K562 (cell line): ENCODE measurements around the gene ASB13. TPM values are rescaled to one million over a fixed set of nuclear protein-coding genes. Genes with fewer than 3 reads are reported as not detected.

ENCODE experiments used
- BDP1 ChIP-seq: IDR thresholded peaks from 3 replicates; pipeline ENCODE4 v1.6.1; 2011; ENCODE audit not compliant: insufficient read length, insufficient read depth
- HDAC1 ChIP-seq, 2 experiments: fragments of 450-650 bp; IDR thresholded peaks; 2 replicates each; pipeline ENCODE4 v1.6.1; 2016 to 2017; ENCODE audit warnings: inconsistent platforms in 1 of 2, mild to moderate bottlenecking in 1 of 2, moderate library complexity in 1 of 2
- HNRNPLL ChIP-seq: fragments of 200-400 bp; formaldehyde crosslinking; IDR thresholded peaks from 2 replicates; pipeline ENCODE4 v1.6.1; 2017; ENCODE audit warnings: low read length, low read depth, mild to moderate bottlenecking; ENCODE audit not compliant: poor library complexity, severe bottlenecking
- IRF2 ChIP-seq: sonication (generic); formaldehyde crosslinking; IDR thresholded peaks from 2 replicates; pipeline ENCODE4 v1.8.1; 2022; ENCODE audit warnings: mild to moderate bottlenecking, missing genetic modification reagents
- MXI1 ChIP-seq: IDR thresholded peaks from 2 replicates; pipeline ENCODE4 v1.6.1; 2011; ENCODE audit warnings: low read depth, mild to moderate bottlenecking, improper control_type of control experiment, low read length
- SAP30 ChIP-seq: fragments of 200-600 bp; sonication (generic); IDR thresholded peaks from 2 replicates; pipeline ENCODE4 v1.6.1; 2012; ENCODE audit warnings: borderline replicate concordance, low read depth, mild to moderate bottlenecking, moderate library complexity, low read length, control low read depth, inconsistent platforms; ENCODE audit not compliant: insufficient read depth, poor library complexity, severe bottlenecking
- SIN3A ChIP-seq, 2 experiments: fragments of 150-350 bp in 1 of 2; IDR thresholded peaks; 2 replicates each; pipeline ENCODE4 v1.6.1; 2011 to 2016; ENCODE audit warnings: borderline replicate concordance in 2 of 2, low read depth in 2 of 2, low read length in 2 of 2, mild to moderate bottlenecking in 2 of 2, moderate library complexity in 2 of 2; ENCODE audit not compliant: control insufficient read depth in 1 of 2
- TRIM28 ChIP-seq: fragments of 450-650 bp; IDR thresholded peaks from 2 replicates; pipeline ENCODE4 v1.6.1; 2017
- WHSC1 ChIP-seq: IDR thresholded peaks from one replicate; pipeline ENCODE4 v1.6.1; 2012; ENCODE audit warnings: low read length, control low read depth, inconsistent platforms
- ZFX ChIP-seq: sonication (generic); formaldehyde crosslinking; IDR thresholded peaks from 2 replicates; pipeline ENCODE4 v1.8.0; 2022; ENCODE audit warnings: mild to moderate bottlenecking, missing genetic modification reagents, moderate library complexity
- ZNF165 ChIP-seq: fragments of 250-450 bp; sonication (Bioruptor Pico); IDR thresholded peaks from 2 replicates; pipeline ENCODE4 v1.4.0; 2020; ENCODE audit warnings: borderline replicate concordance
- polyA plus RNA-seq, 8 experiments: library from polyadenylated mRNA; depleted of rRNA in 4 of 8; stranded (reverse) in 5 of 8; unstranded in 3 of 8; fragments of >200 nt; fragmentation: Nextera tagmentation in 2 of 8; fragmentation: Illumina TruSeq in 1 of 8; extraction: Ambion mirVana in 2 of 8; extraction: Trizol in 1 of 8; gene quantifications; 2 replicates each; pipeline versions ENCODE4 v1.2.1 to v1.2.3, GENCODE V29; 2011 to 2014; ENCODE audit warnings: inconsistent platforms in 1 of 8, missing spikeins in 1 of 8
- total RNA-seq, 7 experiments: library from RNA; depleted of rRNA in 6 of 7; stranded (reverse); fragments of >200 nt in 6 of 7; fragmentation: Illumina TruSeq in 2 of 7; extraction: Trizol in 2 of 7; gene quantifications; 2 replicates each; pipeline versions ENCODE4 v1.2.1 to v1.2.3, GENCODE V29; 2011 to 2021; ENCODE audit warnings: low replicate concordance in 1 of 7
- TF ChIP-seq, protein P1 (sequence below): sonication (generic); formaldehyde crosslinking; IDR thresholded peaks from 2 replicates; pipeline ENCODE4 v1.9.0; 2022; ENCODE audit warnings: mild to moderate bottlenecking, missing genetic modification reagents
- TF ChIP-seq, protein P2 (sequence below): sonication (generic); formaldehyde crosslinking; IDR thresholded peaks from 2 replicates; pipeline ENCODE4 v1.8.1; 2023; ENCODE audit warnings: mild to moderate bottlenecking, missing genetic modification reagents
- TF ChIP-seq, protein P3 (sequence below): sonication (generic); formaldehyde crosslinking; IDR thresholded peaks from 2 replicates; pipeline ENCODE4 v1.8.0; 2023; ENCODE audit warnings: mild to moderate bottlenecking, missing genetic modification reagents
- TF ChIP-seq, protein P4 (sequence below): fragments of 250-450 bp; sonication (Bioruptor Pico); IDR thresholded peaks from 2 replicates; pipeline ENCODE4 v1.4.0; 2020; ENCODE audit warnings: mild to moderate bottlenecking, moderate library complexity
- TF ChIP-seq, protein P5 (sequence below), 2 experiments: fragments of 250-450 bp in 1 of 2; fragments of 450-650 bp in 1 of 2; sonication (Bioruptor Pico) in 1 of 2; IDR thresholded peaks; 2 replicates each; pipeline versions ENCODE4 v1.6.1 to v1.8.0; 2016 to 2021; ENCODE audit warnings: mild to moderate bottlenecking in 2 of 2, moderate library complexity in 2 of 2, missing compliant biosample characterization in 1 of 2, missing genetic modification characterization in 1 of 2

Gene ASB13
- total and polyA plus RNA-seq, 9 of the 15 experiments (the other 6 are each of a cell fraction or from before 2014, with no cell fraction given): 5.2 to 28.8 (median 16.9) TPM

DNA sequence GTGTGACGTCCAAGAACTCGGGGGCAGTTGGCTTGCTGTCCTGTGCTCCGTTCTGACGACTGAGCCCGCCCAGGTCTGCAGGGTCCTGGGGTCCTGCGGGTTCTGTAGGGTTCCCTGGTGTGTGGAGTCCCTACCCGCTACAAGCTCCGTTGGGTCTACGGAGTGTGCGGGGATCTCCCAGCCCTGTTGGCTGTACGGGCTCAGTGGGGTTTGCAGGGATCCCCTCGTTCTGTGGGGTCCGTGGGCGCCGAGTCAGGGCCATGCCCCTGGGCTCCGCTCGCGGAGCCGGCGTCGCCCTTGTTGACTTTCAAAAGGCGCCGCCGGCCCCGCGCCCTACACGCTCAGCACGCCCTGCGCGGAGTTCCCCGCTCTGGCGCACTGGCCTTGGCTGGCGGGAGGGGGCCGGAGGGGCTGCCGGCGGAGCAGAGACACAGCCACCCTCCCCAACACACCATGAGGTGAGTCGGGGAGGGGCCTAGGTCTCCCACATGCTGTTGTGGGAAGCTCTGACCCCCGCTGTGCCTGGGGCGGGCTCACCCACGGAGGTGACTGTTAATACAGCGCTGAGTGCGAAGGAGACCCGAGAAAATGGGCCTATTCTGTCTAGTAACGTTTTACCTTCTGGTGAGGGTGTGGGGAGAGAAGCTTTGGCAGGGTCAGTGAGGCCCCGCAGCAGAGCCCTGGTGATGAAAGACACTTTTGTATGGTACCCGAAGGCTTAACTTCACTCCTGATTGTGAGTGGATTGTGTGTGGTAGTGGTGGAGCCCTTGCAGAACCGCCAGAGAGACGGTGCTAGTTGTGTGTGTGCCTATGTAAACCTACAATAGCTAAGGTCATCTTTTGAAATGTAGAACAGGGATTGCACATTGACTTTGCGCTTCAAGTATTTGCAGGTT is 26.3 kb upstream of the ASB13 start (continued):
- TF ChIP-seq HNRNPLL (peak; percentile 87), SIN3A (IDR thresholded peaks at IDR 0.05; ENCODE audit: borderline replicate concordance in 2 of 2, control insufficient read depth in 1 of 2, low read depth in 2 of 2, low read length in 2 of 2) (peak in 1 of 2 experiments; percentile 68; a peak in 1 of 4 replicates), ZFX (CRISPR knock-in tag) (peak; percentile 91), TRIM28 (no peak), ZNF165 (CRISPR knock-in tag) (no peak), HDAC1 (IDR thresholded peaks at IDR 0.05) (peak in 1 of 2 experiments; percentile 68; a peak in 2 of 4 replicates), BDP1 (no peak), IRF2 (no peak), SAP30 (peak; percentile 46), WHSC1 (no peak), MXI1 (0 out of 2 replicates have a peak, but pooled peaks have one; percentile 20)
- TF ChIP-seq, protein P1, sequence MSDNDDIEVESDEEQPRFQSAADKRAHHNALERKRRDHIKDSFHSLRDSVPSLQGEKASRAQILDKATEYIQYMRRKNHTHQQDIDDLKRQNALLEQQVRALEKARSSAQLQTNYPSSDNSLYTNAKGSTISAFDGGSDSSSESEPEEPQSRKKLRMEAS (CRISPR knock-in tag): peak; percentile 87
- TF ChIP-seq, protein P2, sequence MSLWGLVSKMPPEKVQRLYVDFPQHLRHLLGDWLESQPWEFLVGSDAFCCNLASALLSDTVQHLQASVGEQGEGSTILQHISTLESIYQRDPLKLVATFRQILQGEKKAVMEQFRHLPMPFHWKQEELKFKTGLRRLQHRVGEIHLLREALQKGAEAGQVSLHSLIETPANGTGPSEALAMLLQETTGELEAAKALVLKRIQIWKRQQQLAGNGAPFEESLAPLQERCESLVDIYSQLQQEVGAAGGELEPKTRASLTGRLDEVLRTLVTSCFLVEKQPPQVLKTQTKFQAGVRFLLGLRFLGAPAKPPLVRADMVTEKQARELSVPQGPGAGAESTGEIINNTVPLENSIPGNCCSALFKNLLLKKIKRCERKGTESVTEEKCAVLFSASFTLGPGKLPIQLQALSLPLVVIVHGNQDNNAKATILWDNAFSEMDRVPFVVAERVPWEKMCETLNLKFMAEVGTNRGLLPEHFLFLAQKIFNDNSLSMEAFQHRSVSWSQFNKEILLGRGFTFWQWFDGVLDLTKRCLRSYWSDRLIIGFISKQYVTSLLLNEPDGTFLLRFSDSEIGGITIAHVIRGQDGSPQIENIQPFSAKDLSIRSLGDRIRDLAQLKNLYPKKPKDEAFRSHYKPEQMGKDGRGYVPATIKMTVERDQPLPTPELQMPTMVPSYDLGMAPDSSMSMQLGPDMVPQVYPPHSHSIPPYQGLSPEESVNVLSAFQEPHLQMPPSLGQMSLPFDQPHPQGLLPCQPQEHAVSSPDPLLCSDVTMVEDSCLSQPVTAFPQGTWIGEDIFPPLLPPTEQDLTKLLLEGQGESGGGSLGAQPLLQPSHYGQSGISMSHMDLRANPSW: no peak
- TF ChIP-seq, protein P3, sequence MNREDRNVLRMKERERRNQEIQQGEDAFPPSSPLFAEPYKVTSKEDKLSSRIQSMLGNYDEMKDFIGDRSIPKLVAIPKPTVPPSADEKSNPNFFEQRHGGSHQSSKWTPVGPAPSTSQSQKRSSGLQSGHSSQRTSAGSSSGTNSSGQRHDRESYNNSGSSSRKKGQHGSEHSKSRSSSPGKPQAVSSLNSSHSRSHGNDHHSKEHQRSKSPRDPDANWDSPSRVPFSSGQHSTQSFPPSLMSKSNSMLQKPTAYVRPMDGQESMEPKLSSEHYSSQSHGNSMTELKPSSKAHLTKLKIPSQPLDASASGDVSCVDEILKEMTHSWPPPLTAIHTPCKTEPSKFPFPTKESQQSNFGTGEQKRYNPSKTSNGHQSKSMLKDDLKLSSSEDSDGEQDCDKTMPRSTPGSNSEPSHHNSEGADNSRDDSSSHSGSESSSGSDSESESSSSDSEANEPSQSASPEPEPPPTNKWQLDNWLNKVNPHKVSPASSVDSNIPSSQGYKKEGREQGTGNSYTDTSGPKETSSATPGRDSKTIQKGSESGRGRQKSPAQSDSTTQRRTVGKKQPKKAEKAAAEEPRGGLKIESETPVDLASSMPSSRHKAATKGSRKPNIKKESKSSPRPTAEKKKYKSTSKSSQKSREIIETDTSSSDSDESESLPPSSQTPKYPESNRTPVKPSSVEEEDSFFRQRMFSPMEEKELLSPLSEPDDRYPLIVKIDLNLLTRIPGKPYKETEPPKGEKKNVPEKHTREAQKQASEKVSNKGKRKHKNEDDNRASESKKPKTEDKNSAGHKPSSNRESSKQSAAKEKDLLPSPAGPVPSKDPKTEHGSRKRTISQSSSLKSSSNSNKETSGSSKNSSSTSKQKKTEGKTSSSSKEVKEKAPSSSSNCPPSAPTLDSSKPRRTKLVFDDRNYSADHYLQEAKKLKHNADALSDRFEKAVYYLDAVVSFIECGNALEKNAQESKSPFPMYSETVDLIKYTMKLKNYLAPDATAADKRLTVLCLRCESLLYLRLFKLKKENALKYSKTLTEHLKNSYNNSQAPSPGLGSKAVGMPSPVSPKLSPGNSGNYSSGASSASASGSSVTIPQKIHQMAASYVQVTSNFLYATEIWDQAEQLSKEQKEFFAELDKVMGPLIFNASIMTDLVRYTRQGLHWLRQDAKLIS: peak; percentile 79
- TF ChIP-seq, protein P4, sequence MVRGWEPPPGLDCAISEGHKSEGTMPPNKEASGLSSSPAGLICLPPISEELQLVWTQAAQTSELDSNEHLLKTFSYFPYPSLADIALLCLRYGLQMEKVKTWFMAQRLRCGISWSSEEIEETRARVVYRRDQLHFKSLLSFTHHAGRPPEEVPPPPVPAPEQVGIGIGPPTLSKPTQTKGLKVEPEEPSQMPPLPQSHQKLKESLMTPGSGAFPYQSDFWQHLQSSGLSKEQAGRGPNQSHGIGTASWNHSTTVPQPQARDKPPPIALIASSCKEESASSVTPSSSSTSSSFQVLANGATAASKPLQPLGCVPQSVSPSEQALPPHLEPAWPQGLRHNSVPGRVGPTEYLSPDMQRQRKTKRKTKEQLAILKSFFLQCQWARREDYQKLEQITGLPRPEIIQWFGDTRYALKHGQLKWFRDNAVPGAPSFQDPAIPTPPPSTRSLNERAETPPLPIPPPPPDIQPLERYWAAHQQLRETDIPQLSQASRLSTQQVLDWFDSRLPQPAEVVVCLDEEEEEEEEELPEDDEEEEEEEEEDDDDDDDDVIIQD (CRISPR knock-in tag): no peak
- TF ChIP-seq, protein P5, sequence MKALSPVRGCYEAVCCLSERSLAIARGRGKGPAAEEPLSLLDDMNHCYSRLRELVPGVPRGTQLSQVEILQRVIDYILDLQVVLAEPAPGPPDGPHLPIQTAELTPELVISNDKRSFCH (CRISPR knock-in tag; IDR thresholded peaks at IDR 0.05): no peak
- TF ChIP-seq, protein P5 (tag; IDR thresholded peaks at IDR 0.05): no peak
